H1 (cell line): ENCODE results near the gene CHD3. TPM values are rescaled to one million over a fixed set of nuclear protein-coding genes. Genes with fewer than 3 reads are reported as not detected.

Experiments
- CTCF ChIA-PET: fragments of 300-600 bp; sonication (Branson Sonifier 250); formaldehyde crosslinking; loops from one replicate; lab custom pipeline; 2021; ENCODE audit not compliant: partially characterized antibody; lab: Charles Lee
- POLR2A ChIA-PET: fragments of 300-600 bp; sonication (Branson Sonifier 250); formaldehyde crosslinking; loops from one replicate; lab custom pipeline; 2021; ENCODE audit warnings: inconsistent platforms; ENCODE audit not compliant: partially characterized antibody; lab: Charles Lee
- DNase-seq, 2 experiments: peaks; one replicate each; pipeline versions ENCODE4 v3.0.0 to v3.0.0-alpha.2; 2010 to 2022; ENCODE audit warnings: low spot score in 2 of 2, low read depth in 1 of 2, mixed read lengths in 1 of 2
- FAIRE-seq: peaks from 2 replicates; lab custom pipeline; 2011; peaks lifted over from hg19 to GRCh38; lab: Jason Lieb, UNC
- H2AFZ ChIP-seq: 2 replicates; pipeline ENCODE4 v1.8.1; 2012; ENCODE audit warnings: low read length, inconsistent platforms
- H2AK5ac ChIP-seq: 2 replicates; pipeline ENCODE4 v1.6.1; 2013; ENCODE audit warnings: low read depth, low read length
- H2BK120ac ChIP-seq: replicated peaks from 2 replicates; pipeline ENCODE3; 2013; ENCODE audit warnings: low read depth, low read length, inconsistent platforms
- H2BK12ac ChIP-seq: 2 replicates; pipeline ENCODE4 v1.6.1; 2013; ENCODE audit warnings: low read depth, low read length
- H2BK15ac ChIP-seq: 2 replicates; pipeline ENCODE4 v1.6.1; 2013; ENCODE audit warnings: low read length
- H2BK20ac ChIP-seq: 2 replicates; pipeline ENCODE4 v1.6.1; 2013; ENCODE audit warnings: low read length
- H2BK5ac ChIP-seq: 2 replicates; pipeline ENCODE4 v1.6.1; 2013; ENCODE audit warnings: low read depth, low read length
- H3K14ac ChIP-seq: 2 replicates; pipeline ENCODE4 v1.6.1; 2013; ENCODE audit warnings: inconsistent platforms; ENCODE audit not compliant: insufficient read length
- H3K18ac ChIP-seq: 2 replicates; pipeline ENCODE4 v1.6.1; 2013; ENCODE audit warnings: low read length; ENCODE audit errors: extremely low read depth
- H3K23ac ChIP-seq: 2 replicates; pipeline ENCODE4 v1.6.1; 2013; ENCODE audit warnings: inconsistent platforms; ENCODE audit not compliant: insufficient read length
- H3K23me2 ChIP-seq: 2 replicates; pipeline ENCODE4 v1.6.1; 2013; ENCODE audit warnings: low read depth, low read length
- H3K27ac ChIP-seq: 2 replicates; pipeline ENCODE4 v1.6.1; 2011; ENCODE audit warnings: low read depth, low read length, inconsistent platforms
- H3K27me3 ChIP-seq, 4 experiments: replicated peaks in 1 of 4; 1 replicate in 1 of 4; 2 replicates in 3 of 4; pipeline versions ENCODE4 v1.6.1 to v1.8.1; 2011 to 2013; ENCODE audit warnings: low read length in 3 of 4, mild to moderate bottlenecking in 3 of 4, inconsistent platforms in 2 of 4, mixed read lengths in 2 of 4, moderate library complexity in 1 of 4; ENCODE audit not compliant: control insufficient read depth in 3 of 4, insufficient read depth in 3 of 4; ENCODE audit errors: extremely low read depth in 1 of 4
- H3K36me3 ChIP-seq, 4 experiments: 2 replicates each; pipeline versions ENCODE4 v1.6.1 to v1.8.1; 2011 to 2013; ENCODE audit warnings: mild to moderate bottlenecking in 4 of 4, low read length in 3 of 4, moderate library complexity in 2 of 4, control low read depth in 1 of 4, inconsistent platforms in 1 of 4; ENCODE audit not compliant: insufficient read depth in 4 of 4, control insufficient read depth in 2 of 4
- H3K4ac ChIP-seq: replicated peaks from 2 replicates; pipeline ENCODE3; 2013; ENCODE audit warnings: low read length, low read depth, mixed read lengths, inconsistent platforms; ENCODE audit not compliant: insufficient read length
- H3K4me1 ChIP-seq, 4 experiments: replicated peaks in 1 of 4; 1 replicate in 1 of 4; 2 replicates in 3 of 4; pipeline versions ENCODE4 v1.6.1 to v1.8.1; 2011 to 2013; ENCODE audit warnings: low read length in 3 of 4, inconsistent platforms in 2 of 4, mixed read lengths in 1 of 4; ENCODE audit not compliant: insufficient read depth in 4 of 4, control insufficient read depth in 3 of 4
- H3K4me2 ChIP-seq, 2 experiments: 2 replicates each; pipeline versions ENCODE4 v1.6.1 to v1.8.1; 2011 to 2013; ENCODE audit warnings: low read depth in 2 of 2, low read length in 2 of 2, control low read depth in 1 of 2, inconsistent platforms in 1 of 2, mild to moderate bottlenecking in 1 of 2; ENCODE audit not compliant: insufficient read depth in 1 of 2
- H3K4me3 ChIP-seq, 4 experiments: fragments of 200-600, 300-600 bp in 1 of 4; sonication (generic), shearing (Covaris generic), sonication (Bioruptor Twin) in 1 of 4; 2 replicates each; pipeline versions ENCODE4 v1.5.1 to v1.8.1; 2011 to 2016; ENCODE audit warnings: low read length in 4 of 4, low read depth in 3 of 4, control low read depth in 2 of 4, inconsistent platforms in 2 of 4, mild to moderate bottlenecking in 2 of 4, mixed read lengths in 1 of 4, moderate library complexity in 1 of 4; ENCODE audit not compliant: insufficient read depth in 2 of 4; ENCODE audit errors: extremely low read depth in 1 of 4
- H3K56ac ChIP-seq: replicated peaks from 2 replicates; pipeline ENCODE3; 2013; ENCODE audit warnings: low read depth, mild to moderate bottlenecking, mixed read lengths, low read length, inconsistent platforms; ENCODE audit not compliant: insufficient read length
- H3K79me1 ChIP-seq: 2 replicates; pipeline ENCODE4 v1.6.1; 2013; ENCODE audit warnings: low read depth, low read length, control low read depth
- H3K79me2 ChIP-seq, 2 experiments: 2 replicates each; pipeline versions ENCODE4 v1.6.1 to v1.8.1; 2012 to 2013; ENCODE audit warnings: low read length in 2 of 2, mild to moderate bottlenecking in 2 of 2, inconsistent platforms in 1 of 2; ENCODE audit not compliant: insufficient read depth in 2 of 2, control insufficient read depth in 1 of 2
- H3K9ac ChIP-seq, 4 experiments: replicated peaks in 1 of 4; 1 replicate in 1 of 4; 2 replicates in 3 of 4; pipeline versions ENCODE4 v1.6.1 to v1.8.1; 2011 to 2013; ENCODE audit warnings: low read depth in 3 of 4, low read length in 3 of 4, control low read depth in 2 of 4, mild to moderate bottlenecking in 2 of 4, moderate library complexity in 2 of 4, inconsistent platforms in 1 of 4; ENCODE audit errors: extremely low read depth in 1 of 4
- H3K9me3 ChIP-seq, 2 experiments: 2 replicates each; pipeline versions ENCODE4 v1.6.1 to v1.8.1; 2012 to 2013; ENCODE audit warnings: mild to moderate bottlenecking in 2 of 2, moderate library complexity in 2 of 2, control low read depth in 1 of 2, inconsistent platforms in 1 of 2, low read depth in 1 of 2, low read length in 1 of 2, mixed read lengths in 1 of 2; ENCODE audit not compliant: insufficient read depth in 2 of 2
- H4K20me1 ChIP-seq, 2 experiments: replicated peaks in 1 of 2; 2 replicates each; pipeline versions ENCODE3 to v1.8.1; 2011 to 2013; ENCODE audit warnings: inconsistent platforms in 2 of 2, low read length in 2 of 2, mild to moderate bottlenecking in 1 of 2; ENCODE audit not compliant: insufficient read depth in 2 of 2, control insufficient read depth in 1 of 2
- H4K5ac ChIP-seq: 2 replicates; pipeline ENCODE4 v1.6.1; 2013; ENCODE audit warnings: low read length, low read depth, mixed read lengths, inconsistent platforms; ENCODE audit not compliant: insufficient read length
- H4K8ac ChIP-seq: 2 replicates; pipeline ENCODE4 v1.8.0; 2013; ENCODE audit warnings: mild to moderate bottlenecking, moderate library complexity, low read length, inconsistent platforms; ENCODE audit not compliant: insufficient read depth; ENCODE audit errors: extremely low read depth
- H4K91ac ChIP-seq: replicated peaks from 2 replicates; pipeline ENCODE3; 2013; ENCODE audit warnings: low read length, mixed read lengths, inconsistent platforms; ENCODE audit not compliant: insufficient read length
- E2F6 ChIP-seq: IDR thresholded peaks from 2 replicates; pipeline ENCODE4 v1.6.1; 2012; ENCODE audit warnings: inconsistent platforms
- EZH2 ChIP-seq: fragments of 200-600 bp; sonication (generic); IDR thresholded peaks from 2 replicates; pipeline ENCODE4 v1.7.1; 2012; ENCODE audit warnings: low read depth, mild to moderate bottlenecking, moderate library complexity, low read length, inconsistent platforms; ENCODE audit not compliant: severe bottlenecking
- GTF2F1 ChIP-seq: IDR thresholded peaks from 2 replicates; pipeline ENCODE4 v1.6.1; 2012; ENCODE audit warnings: low read depth, low read length, improper control_type of control experiment, borderline replicate concordance
- MAX ChIP-seq: IDR thresholded peaks from 2 replicates; pipeline ENCODE4 v1.6.1; 2012; ENCODE audit warnings: inconsistent platforms
- RFX5 ChIP-seq: IDR thresholded peaks from 2 replicates; pipeline ENCODE4 v1.6.1; 2011; ENCODE audit warnings: low read depth, low read length, improper control_type of control experiment, borderline replicate concordance
- SUZ12 ChIP-seq: fragments of 200-600 bp; sonication (generic); IDR thresholded peaks from 2 replicates; pipeline ENCODE4 v1.6.1; 2012; ENCODE audit warnings: mild to moderate bottlenecking, inconsistent platforms, low read length, moderate library complexity, mixed read lengths
- TCF12 ChIP-seq: IDR thresholded peaks from 2 replicates; pipeline ENCODE4 v1.6.1; 2011; ENCODE audit warnings: low read depth, mild to moderate bottlenecking, low read length
- WGBS, 2 experiments: shearing (Covaris generic) in 1 of 2; methylation state at CpG; one replicate each; pipeline versions ENCODE4 v1.1.6 to v1.1.7; 2013 to 2015; ENCODE audit warnings: low lambda C conversion rate in 2 of 2, mixed read lengths in 2 of 2, inconsistent platforms in 1 of 2, low coverage in 1 of 2, missing lambda C conversion rate in 1 of 2; ENCODE audit not compliant: insufficient replicate concordance in 2 of 2, insufficient coverage in 1 of 2, insufficient read length in 1 of 2; ENCODE audit errors: extremely low coverage in 1 of 2, missing lambda C conversion rate in 1 of 2; 5-methylcytosine and 5-hydroxymethylcytosine counted together
- polyA plus RNA-seq, 7 experiments: library from polyadenylated mRNA; depleted of rRNA in 3 of 7; stranded (reverse) in 5 of 7; unstranded in 2 of 7; fragments of >200 nt in 5 of 7; fragments of 200-250 nt in 2 of 7; gene quantifications; 1 replicate in 5 of 7; 2 replicates in 1 of 7; 4 replicates in 1 of 7; pipeline versions ENCODE4 v1.2.1 to v1.2.3, GENCODE V29; 2011 to 2013; ENCODE audit warnings: missing spikeins in 2 of 7, mixed read lengths in 2 of 7
- total RNA-seq: library from RNA; stranded (reverse); fragmentation: NEBNext Ultra II Directional; extraction: Animal tissue kit (Norgen Biotek cat#: 25700); gene quantifications from 2 replicates; pipeline ENCODE4 v1.2.1, GENCODE V29; 2021

Gene CHD3
- total and polyA plus RNA-seq, 2 of the 8 experiments (the other 6 are each of a cell fraction or from before 2014, with no cell fraction given) = 12.3 to 12.9 TPM

- no peak overlapping the region for H2BK20ac ChIP-seq
- H4K8ac ChIP-seq = no peak overlapping the region; the same call in 1 of the 2 replicates
- H3K27me3 ChIP-seq = peaks cover 10 to 30% (median 27%) of the 10 kb centered on the region in 4 experiments
- H3K79me1 ChIP-seq = no peaks in the 10 kb centered on the region
- peaks cover 7% of the 10 kb centered on the region for H3K23me2 ChIP-seq
- H2BK12ac ChIP-seq = no peak overlapping the region
- H2AFZ ChIP-seq = no peak overlapping the region
- CTCF ChIA-PET = interaction anchor here (0.9 to 6.9 kb wide), 11 partner anchors 13 to 176 kb away, joined by 3 to 64 read pairs (median 4); partner anchors contain the start of genes CNTROB, KCNAB3 and KDM6B
- no peak overlapping the region for H3K18ac ChIP-seq
- no peak overlapping the region for H3K4ac ChIP-seq
- H3K36me3 ChIP-seq = no peaks in the 10 kb centered on the region
- no peak overlapping the region for H2AK5ac ChIP-seq
- no peak overlapping the region for H3K9ac ChIP-seq
- H3K27ac ChIP-seq = no peak overlapping the region
- peak overlapping the region; percentile 5 for H4K5ac ChIP-seq
- peaks cover 0 to 2% of the 10 kb centered on the region in 2 experiments for H4K20me1 ChIP-seq
- no peaks in the 10 kb centered on the region for H3K79me2 ChIP-seq
- POLR2A ChIA-PET = interaction anchor here (0.7 to 2.0 kb wide), 6 partner anchors 10 to 125 kb away, joined by 3 to 9 read pairs (median 4); partner anchors contain the start of genes CNTROB and TRAPPC1
- H2BK120ac ChIP-seq = no peak overlapping the region
- DNase-seq (no peak), FAIRE-seq (no peak)
- H3K9me3 ChIP-seq = no peaks in the 10 kb centered on the region
- H3K4me1 ChIP-seq = peaks cover 0 to 6% (median 6%) of the 10 kb centered on the region in 4 experiments; a peak in 5 of 7 replicates
- no peak overlapping the region for H3K56ac ChIP-seq
- no peak overlapping the region for H2BK15ac ChIP-seq
- peak overlapping the region; percentile 24 to 53 (median 34) for H3K4me3 ChIP-seq
- H3K23ac ChIP-seq = no peak overlapping the region
- H3K14ac ChIP-seq = no peak overlapping the region
- H2BK5ac ChIP-seq = no peak overlapping the region
- TF ChIP-seq GTF2F1 (no peak), MAX (peak; percentile 1), SUZ12 (no peak; the same call in 1 of the 2 replicates), EZH2 (peak; percentile 47), TCF12 (no peak), E2F6 (peak; percentile 10; the same call in 1 of the 2 replicates), RFX5 (no peak)
- no peak overlapping the region for H4K91ac ChIP-seq
- peak overlapping the region; percentile 85 to 88 for H3K4me2 ChIP-seq
- WGBS, 2 experiments = 62% methylated on average over 9 of the region's 15 CpGs; no CpG with 5 or more reads in 1 of the 2 experiments
Observed at GRCh38 chr17:7916385-7916682, 27.7 kb downstream of the CHD3 start.
